Panc1 (cell line): ENCODE measurements around the gene IGFN1. TPM values are rescaled to one million over a fixed set of nuclear protein-coding genes. Genes with fewer than 3 reads are reported as not detected.

ENCODE experiments used
- ATAC-seq: fragments of 200-7000 bp; cut with Tn5 transposase; 2 replicates; pipeline ENCODE4 v1.9.1; 2020; ENCODE audit warnings: mild to moderate bottlenecking, moderate library complexity
- BruUV-seq: library from RNA; stranded (reverse); fragments of 400-500 nt; replicated peaks from 2 replicates; lab custom pipeline; 2021; lab: Mats Ljungman, UMichigan
- CTCF ChIA-PET: fragments of 300-600 bp; sonication (Branson Sonifier 250); formaldehyde crosslinking; loops from one replicate; lab custom pipeline; 2022; ENCODE audit warnings: antibody characterized with exemption; lab: Charles Lee
- POLR2A ChIA-PET: fragments of 300-600 bp; sonication (Branson Sonifier 250); formaldehyde crosslinking; loops from one replicate; lab custom pipeline; 2022; ENCODE audit warnings: antibody characterized with exemption; lab: Charles Lee
- DNase-seq: peaks from one replicate; pipeline ENCODE4 v3.0.0-alpha.2; 2010; ENCODE audit warnings: low read depth, low spot score
- H3K27ac ChIP-seq: 2 replicates; pipeline ENCODE4 v1.5.1; 2011; ENCODE audit warnings: mild to moderate bottlenecking, low read length, inconsistent platforms
- H3K27me3 ChIP-seq: fragments of 200-500 bp; sonication (Bioruptor generic); 2 replicates; pipeline ENCODE4 v1.6.0; 2014; ENCODE audit warnings: low read length, inconsistent platforms; ENCODE audit not compliant: control insufficient read depth, insufficient read depth
- H3K36me3 ChIP-seq: fragments of 200-500 bp; sonication (Bioruptor generic); 2 replicates; pipeline ENCODE4 v1.5.1; 2014; ENCODE audit warnings: inconsistent platforms, mild to moderate bottlenecking, low read length, moderate library complexity; ENCODE audit not compliant: control insufficient read depth, insufficient read depth
- H3K4me1 ChIP-seq: 2 replicates; pipeline ENCODE4 v1.5.1; 2011; ENCODE audit warnings: inconsistent platforms, mild to moderate bottlenecking, low read length, moderate library complexity; ENCODE audit not compliant: control insufficient read depth, insufficient read depth
- H3K4me3 ChIP-seq, 2 experiments: 2 replicates each; pipeline ENCODE4 v1.5.1; 2011 to 2012; ENCODE audit warnings: low read depth in 2 of 2, low read length in 2 of 2, mild to moderate bottlenecking in 2 of 2, inconsistent platforms in 1 of 2, moderate library complexity in 1 of 2
- H3K9me3 ChIP-seq: fragments of 200-500 bp; sonication (Bioruptor generic); 2 replicates; pipeline ENCODE4 v1.5.1; 2014; ENCODE audit warnings: low read depth, mild to moderate bottlenecking, inconsistent platforms, low read length, moderate library complexity; ENCODE audit not compliant: control insufficient read depth, insufficient read depth
- CTCF ChIP-seq: fragments of 450-650 bp; IDR thresholded peaks from 2 replicates; pipeline ENCODE4 v1.5.1; 2017; ENCODE audit warnings: mild to moderate bottlenecking
- POLR2AphosphoS5 ChIP-seq: IDR thresholded peaks from 2 replicates; pipeline ENCODE4 v1.6.1; 2012; ENCODE audit warnings: mild to moderate bottlenecking, low read depth, low read length, moderate library complexity
- REST ChIP-seq, 2 experiments: IDR thresholded peaks; 2 replicates each; pipeline ENCODE4 v1.6.1; 2011 to 2012; ENCODE audit warnings: low read depth in 2 of 2, control low read depth in 1 of 2, low read length in 1 of 2, mild to moderate bottlenecking in 1 of 2, moderate library complexity in 1 of 2; ENCODE audit not compliant: insufficient read depth in 1 of 2
- SIN3A ChIP-seq: IDR thresholded peaks from 2 replicates; pipeline ENCODE4 v1.6.1; 2012; ENCODE audit warnings: low read depth, mild to moderate bottlenecking, low read length, moderate library complexity, borderline replicate concordance; ENCODE audit not compliant: insufficient read depth
- TCF7L2 ChIP-seq: IDR thresholded peaks from 2 replicates; pipeline ENCODE4 v1.6.1; 2011; ENCODE audit warnings: mild to moderate bottlenecking, low read depth, low read length, inconsistent platforms
- in situ Hi-C: cut with HindIII; loops from 2 replicates; pipeline ENCODE4 v1.10.0; 2016; ENCODE audit warnings: low sequenced_read_pairs, low pct_unique_long_range_greater_than_20kb
- intact Hi-C: fragments of 100-400 bp; cut with micrococcal nuclease; formaldehyde crosslinking; loops from one replicate; pipeline ENCODE4 v1.10.0; 2022; ENCODE audit not compliant: unreplicated experiment
- total RNA-seq: library from RNA; stranded (reverse); gene quantifications from one replicate; pipeline ENCODE4 v1.2.1, GENCODE V29; 2021; ENCODE audit not compliant: unreplicated experiment

The IGFN1 gene
- total RNA-seq, 1 experiment from 2014 or later, result not detected

- H3K36me3 ChIP-seq, result no peaks in the 10 kb centered on the region
- in situ Hi-C loops, result no loop called here
- ChIA-PET POLR2A (no interaction called here), CTCF (no interaction called here)
- TF ChIP-seq CTCF, result no peak
- no peak for TF ChIP-seq TCF7L2
- TF ChIP-seq SIN3A, result no peak
- TF ChIP-seq REST (IDR thresholded peaks at IDR 0.05; ENCODE audit: insufficient read depth in 1 of 2, low read depth in 2 of 2, low read length in 1 of 2), result peak in 1 of 2 experiments; percentile 36; a peak in 1 of 4 replicates
- no peak for TF ChIP-seq POLR2AphosphoS5
- ATAC-seq, result no peak
- no peaks in the 10 kb centered on the region for H3K27me3 ChIP-seq
- H3K4me1 ChIP-seq, result no peaks in the 10 kb centered on the region
- DNase-seq, result no peak
- no peak overlapping the region for H3K4me3 ChIP-seq
- BruUV-seq, result no TSS peak
- H3K27ac ChIP-seq, result no peak overlapping the region
- H3K9me3 ChIP-seq, result no peaks in the 10 kb centered on the region
- intact Hi-C loops, result no loop called here
Observed at GRCh38 chr1:201212461-201213055, 21.9 kb downstream of the IGFN1 start.

- no peak for ATAC-seq
- CTCF ChIA-PET, result no interaction called here
Observed at GRCh38 chr1:201213106-201213770, 22.6 kb downstream of the IGFN1 start.

More at GRCh38 chr1:201213106-201213770, 22.6 kb downstream of the IGFN1 start:
- H3K9me3 ChIP-seq, result no peaks in the 10 kb centered on the region
- no peak overlapping the region for H3K4me3 ChIP-seq
- no peaks in the 10 kb centered on the region for H3K4me1 ChIP-seq
- TF ChIP-seq POLR2AphosphoS5, result no peak
- no peak for TF ChIP-seq TCF7L2
- no peak for TF ChIP-seq REST (IDR thresholded peaks at IDR 0.05; ENCODE audit: insufficient read depth in 1 of 2, low read depth in 2 of 2, low read length in 1 of 2)
- TF ChIP-seq SIN3A, result no peak
- TF ChIP-seq CTCF, result no peak
- H3K27me3 ChIP-seq, result no peaks in the 10 kb centered on the region
- POLR2A ChIA-PET, result no interaction called here
- intact Hi-C loops (no loop called here), in situ Hi-C loops (no loop called here)
- BruUV-seq, result no TSS peak
- DNase-seq, result no peak
- H3K27ac ChIP-seq, result no peak overlapping the region
- no peaks in the 10 kb centered on the region for H3K36me3 ChIP-seq
